ENCODE measurements around the gene GRK3. TPM values are rescaled to one million over a fixed set of nuclear protein-coding genes. Genes with fewer than 3 reads are reported as not detected.
A peak's percentile ranks its signal among the peaks of the same experiment; 100 is the strongest.

GRK3 gene
- total and polyA plus RNA-seq, 10 of the 15 experiments (the other 5 are each of a cell fraction or from before 2014, with no cell fraction given) = 3.1 to 35.1 (median 14.7) TPM

- WGBS (ENCODE audit: insufficient coverage, insufficient replicate concordance, low lambda C conversion rate, missing lambda C conversion rate) = 99% methylated on average over 6 of the region's 6 CpGs
- intact Hi-C loops (cut with micrococcal nuclease; ENCODE audit: unreplicated experiment) = no loop called here
- Histone ChIP-seq H3K9me3 (replicated peaks; ENCODE audit: control insufficient read depth, insufficient read depth, low read length) (no peaks in the 10 kb centered on the region), H3K27me3 (replicated peaks in 1 of 2; ENCODE audit: control insufficient read depth in 2 of 2, insufficient read depth in 2 of 2, low read length in 1 of 2) (no peaks in the 10 kb centered on the region), H3K79me2 (ENCODE audit: control insufficient read depth, insufficient read depth, low read length) (no peaks in the 10 kb centered on the region), H3K4me2 (ENCODE audit: control insufficient read depth, insufficient read depth) (no peak overlapping the region), H3K9ac (ENCODE audit: control insufficient read depth, insufficient read depth, low read length) (no peak overlapping the region), H3K4me3 (no peak overlapping the region), H3K27ac (ENCODE audit: control insufficient read depth, insufficient read depth) (no peak overlapping the region), H3K36me3 (ENCODE audit: control insufficient read depth in 2 of 2, insufficient read depth in 2 of 2, low read length in 1 of 2) (peaks cover 1 to 4% of the 10 kb centered on the region in 2 experiments; a peak in 2 of 4 replicates), H2AFZ (ENCODE audit: control insufficient read depth, low read depth, low read length) (no peak overlapping the region), H3K4me1 (ENCODE audit: control insufficient read depth, insufficient read depth, low read length) (no peaks in the 10 kb centered on the region), H4K20me1 (ENCODE audit: control insufficient read depth, insufficient read depth) (no peaks in the 10 kb centered on the region)
- in situ Hi-C loops (cut with MboI) = no loop called here
- POLR2A ChIA-PET = no interaction called here
- ATAC-seq (no peak), FAIRE-seq (no peak), DNase-seq (ENCODE audit: low read depth, low spot score) (no peak)
- CTCF ChIA-PET = interaction anchor here (0.8 to 1.6 kb wide), 4 partner anchors 22 to 219 kb away, joined by 3 to 4 read pairs (median 3); no protein-coding TSS in a partner anchor
- RAD21 ChIA-PET (ENCODE audit: unreplicated experiment) = no interaction called here
- TF ChIP-seq WRNIP1 (IDR thresholded peaks at IDR 0.05; ENCODE audit: borderline replicate concordance, low read depth, low read length) (no peak), FOS (IDR thresholded peaks at IDR 0.05; ENCODE audit: borderline replicate concordance, extremely low read depth, insufficient read length) (no peak)
- BruUV-seq (replicated peaks) = no TSS peak
- SMC1A ChIA-PET (ENCODE audit: uncharacterized antibody, unreplicated experiment) = interaction anchor here (1.6 to 1.8 kb wide), 2 partner anchors 40 to 47 kb away, joined by 3 to 4 read pairs; no protein-coding TSS in a partner anchor
Measured at GRCh38 chr22:25670070-25670461, 105.6 kb downstream of the GRK3 start.

DNA sequence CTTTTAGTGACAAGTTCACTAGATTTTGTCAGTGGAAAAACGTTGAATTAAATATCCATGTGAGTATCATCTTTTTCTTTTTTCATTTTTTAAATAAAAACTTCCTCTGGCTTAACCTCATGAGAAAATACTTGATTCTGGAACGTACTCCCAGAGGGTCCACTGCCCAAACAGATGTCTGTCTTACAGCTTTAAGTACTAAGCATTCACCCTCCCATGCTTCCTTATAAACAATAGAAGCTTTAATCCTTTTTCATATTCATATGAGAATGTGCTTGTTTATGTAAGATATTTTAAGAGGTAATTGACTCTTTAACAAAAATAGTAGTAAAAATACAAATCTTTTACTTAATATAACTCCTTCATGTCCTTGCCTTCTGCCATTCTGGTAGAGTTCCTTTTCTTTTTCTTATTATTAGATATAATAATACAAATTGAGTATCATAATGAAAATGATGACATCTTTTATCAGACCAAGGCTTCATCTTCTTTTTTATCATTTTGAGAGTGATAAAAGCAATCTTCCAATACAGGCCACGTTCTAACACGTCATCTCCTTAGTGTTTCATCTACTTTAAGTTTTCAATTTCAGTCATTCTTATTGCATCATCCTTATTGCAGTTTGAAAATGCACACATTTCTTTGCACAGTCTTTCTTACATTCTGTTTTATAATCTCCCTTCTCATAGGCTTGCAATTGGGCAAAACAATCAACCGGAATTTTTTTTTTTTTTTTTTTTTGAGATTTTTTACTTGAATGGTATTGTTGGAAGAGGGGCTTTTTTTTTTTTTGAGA lies 108.0 kb downstream of the GRK3 start:
- SMC1A ChIA-PET (ENCODE audit: uncharacterized antibody, unreplicated experiment) = no interaction called here
- no peak overlapping the region for H3K4me2 ChIP-seq (ENCODE audit: control insufficient read depth, insufficient read depth)
- no TSS peak for BruUV-seq (replicated peaks)
- no peak overlapping the region for H2AFZ ChIP-seq (ENCODE audit: control insufficient read depth, low read depth, low read length)
- H3K27me3 ChIP-seq (replicated peaks in 1 of 2; ENCODE audit: control insufficient read depth in 2 of 2, insufficient read depth in 2 of 2, low read length in 1 of 2) = no peaks in the 10 kb centered on the region
- peaks cover 4% of the 10 kb centered on the region in 2 experiments; a peak in 3 of 4 replicates for H3K36me3 ChIP-seq (ENCODE audit: control insufficient read depth in 2 of 2, insufficient read depth in 2 of 2, low read length in 1 of 2)
- intact Hi-C loops (cut with micrococcal nuclease; ENCODE audit: unreplicated experiment) = no loop called here
- POLR2A ChIA-PET = no interaction called here
- RAD21 ChIA-PET (ENCODE audit: unreplicated experiment) = no interaction called here
- no peak for FAIRE-seq
- no peaks in the 10 kb centered on the region for H3K9me3 ChIP-seq (replicated peaks; ENCODE audit: control insufficient read depth, insufficient read depth, low read length)
- no peak; the same call in 2 of the 3 replicates for ATAC-seq
- H3K79me2 ChIP-seq (ENCODE audit: control insufficient read depth, insufficient read depth, low read length) = no peaks in the 10 kb centered on the region
- no peak for DNase-seq (ENCODE audit: low read depth, low spot score)
- H3K4me3 ChIP-seq = no peak overlapping the region
- CTCF ChIA-PET = no interaction called here
- WGBS (ENCODE audit: insufficient coverage, insufficient replicate concordance, low lambda C conversion rate, missing lambda C conversion rate) = 78% methylated on average over 5 of the region's 5 CpGs
- H3K4me1 ChIP-seq (ENCODE audit: control insufficient read depth, insufficient read depth, low read length) = no peaks in the 10 kb centered on the region
- H3K27ac ChIP-seq (ENCODE audit: control insufficient read depth, insufficient read depth) = no peak overlapping the region
- TF ChIP-seq JUNB (IDR thresholded peaks at IDR 0.05) (peak; percentile 83), JUND (IDR thresholded peaks at IDR 0.05; ENCODE audit: low read depth, low read length) (no peak), NR2C1 (IDR thresholded peaks at IDR 0.05) (no peak), NFIC (IDR thresholded peaks at IDR 0.05; ENCODE audit: low read depth, low read length) (0 out of 2 replicates have a peak, but pooled peaks have one; percentile 25), CREM (IDR thresholded peaks at IDR 0.05; ENCODE audit: low read depth) (peak; percentile 60; the same call in 1 of the 2 replicates), CREB1 (IDR thresholded peaks at IDR 0.05; ENCODE audit: low read depth) (peak; percentile 34; the same call in 1 of the 2 replicates)
- in situ Hi-C loops (cut with MboI) = no loop called here
- H3K9ac ChIP-seq (ENCODE audit: control insufficient read depth, insufficient read depth, low read length) = no peak overlapping the region
- H4K20me1 ChIP-seq (ENCODE audit: control insufficient read depth, insufficient read depth) = no peaks in the 10 kb centered on the region

All from GM12878 (cell line).